Body of pancreas (tissue), 4 donors: ENCODE data around the gene TGIF2.

Source experiments
- POLR2A ChIP-seq, 3 donors: fragments of 450-650 bp; IDR thresholded peaks; one replicate each; pipeline ENCODE4 v1.6.1; 2016; ENCODE audit warnings: antibody characterized with exemption in 3 of 3, mild to moderate bottlenecking in 2 of 3
- TF ChIP-seq, protein P1 (sequence below), 7 experiments: fragments of 450-650 bp in 4 of 7; fragments of 200-600 bp in 3 of 7; sonication (generic) in 3 of 7; IDR thresholded peaks; one replicate each; pipeline ENCODE4 v1.5.1; 2016 to 2019; ENCODE audit warnings: antibody characterized with exemption in 7 of 7

DNA sequence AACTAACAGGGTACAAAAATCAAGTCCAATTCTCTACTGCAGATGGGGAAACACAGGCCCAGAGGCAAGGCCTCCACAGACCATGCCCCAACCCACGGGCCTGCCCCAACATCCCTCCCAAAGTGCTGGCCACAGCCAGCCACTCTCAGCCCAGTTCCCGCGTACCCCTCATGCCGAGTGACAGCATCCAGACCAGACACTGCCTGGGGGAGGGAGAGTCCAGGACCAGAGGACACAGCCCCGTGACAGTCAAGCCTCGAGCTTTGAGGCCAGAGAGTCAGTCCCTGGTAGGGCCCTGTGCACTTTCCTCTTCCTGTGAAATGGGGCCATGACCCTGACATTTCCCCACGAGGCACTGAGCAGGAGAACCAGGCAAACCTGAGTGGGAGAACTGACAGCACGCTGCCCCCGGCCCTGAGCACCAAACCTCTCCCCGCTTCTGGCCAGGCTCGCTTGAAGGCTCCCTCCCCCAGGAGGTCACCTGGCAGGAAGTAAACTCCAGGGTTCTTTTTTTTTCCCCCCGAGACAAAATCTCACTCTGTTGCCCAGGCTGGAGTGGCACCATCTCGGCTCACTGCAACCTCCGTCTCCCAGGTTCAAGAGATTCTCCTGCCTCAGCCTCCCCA lies 27.2 kb upstream of the TGIF2 start:
- TF ChIP-seq, protein P1, sequence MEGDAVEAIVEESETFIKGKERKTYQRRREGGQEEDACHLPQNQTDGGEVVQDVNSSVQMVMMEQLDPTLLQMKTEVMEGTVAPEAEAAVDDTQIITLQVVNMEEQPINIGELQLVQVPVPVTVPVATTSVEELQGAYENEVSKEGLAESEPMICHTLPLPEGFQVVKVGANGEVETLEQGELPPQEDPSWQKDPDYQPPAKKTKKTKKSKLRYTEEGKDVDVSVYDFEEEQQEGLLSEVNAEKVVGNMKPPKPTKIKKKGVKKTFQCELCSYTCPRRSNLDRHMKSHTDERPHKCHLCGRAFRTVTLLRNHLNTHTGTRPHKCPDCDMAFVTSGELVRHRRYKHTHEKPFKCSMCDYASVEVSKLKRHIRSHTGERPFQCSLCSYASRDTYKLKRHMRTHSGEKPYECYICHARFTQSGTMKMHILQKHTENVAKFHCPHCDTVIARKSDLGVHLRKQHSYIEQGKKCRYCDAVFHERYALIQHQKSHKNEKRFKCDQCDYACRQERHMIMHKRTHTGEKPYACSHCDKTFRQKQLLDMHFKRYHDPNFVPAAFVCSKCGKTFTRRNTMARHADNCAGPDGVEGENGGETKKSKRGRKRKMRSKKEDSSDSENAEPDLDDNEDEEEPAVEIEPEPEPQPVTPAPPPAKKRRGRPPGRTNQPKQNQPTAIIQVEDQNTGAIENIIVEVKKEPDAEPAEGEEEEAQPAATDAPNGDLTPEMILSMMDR (IDR thresholded peaks at IDR 0.05): no peak
- no peak for TF ChIP-seq POLR2A (IDR thresholded peaks at IDR 0.05)
